KBM-7 (cell line): ENCODE results near the gene L1TD1.
"Not testable (repeated sequence)": the region's sequence is repeated elsewhere in the genome, so short reads cannot be mapped to it uniquely, and the experiment has no call there.

Experiments
- DNase-seq: peaks from one replicate; pipeline ENCODE4 v3.0.0-alpha.2; 2015
- in situ Hi-C: fragments of 300-500 bp; cut with MboI; formaldehyde crosslinking; loops from 2 replicates; pipeline ENCODE4 v1.14.3; 2020; ENCODE audit warnings: low sequenced_read_pairs, low pct_unique_long_range_greater_than_20kb, mixed read lengths

The L1TD1 gene

GRCh38 chr1:62230718-62231117, 36.1 kb downstream of the L1TD1 start:
- in situ Hi-C loops, result no loop called here
- DNase-seq, result no peak

GRCh38 chr1:62232871-62233278, 38.2 kb downstream of the L1TD1 start:
- in situ Hi-C loops, result no loop called here
- DNase-seq, result no peak

DNA sequence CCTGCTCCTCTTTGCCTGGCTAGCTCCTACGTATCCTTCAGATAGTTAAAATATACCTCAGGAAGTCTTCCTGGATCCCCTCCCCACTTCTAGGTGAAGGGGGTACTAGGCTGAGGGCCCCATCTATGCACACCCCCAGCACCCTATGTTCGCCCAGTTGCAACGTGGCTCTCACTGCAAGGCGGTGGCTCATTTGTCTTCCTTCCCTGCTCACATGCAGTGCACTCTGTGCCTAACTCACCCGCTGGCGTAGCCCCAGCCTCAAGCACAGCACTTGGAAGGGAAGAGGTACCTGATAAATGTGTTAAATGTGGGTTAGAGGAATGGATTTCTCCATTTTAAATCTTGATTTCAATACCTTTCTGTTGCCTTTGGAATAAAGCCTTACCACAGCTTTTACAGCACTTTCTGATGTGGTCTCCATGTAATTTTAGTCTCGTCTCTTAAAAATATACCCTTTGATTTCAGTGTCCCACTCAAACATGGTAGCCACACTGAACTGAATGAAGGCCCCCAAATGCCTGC, 39.3 kb downstream of the L1TD1 start:
- no peak for DNase-seq
- in situ Hi-C loops, result no loop called here

DNA sequence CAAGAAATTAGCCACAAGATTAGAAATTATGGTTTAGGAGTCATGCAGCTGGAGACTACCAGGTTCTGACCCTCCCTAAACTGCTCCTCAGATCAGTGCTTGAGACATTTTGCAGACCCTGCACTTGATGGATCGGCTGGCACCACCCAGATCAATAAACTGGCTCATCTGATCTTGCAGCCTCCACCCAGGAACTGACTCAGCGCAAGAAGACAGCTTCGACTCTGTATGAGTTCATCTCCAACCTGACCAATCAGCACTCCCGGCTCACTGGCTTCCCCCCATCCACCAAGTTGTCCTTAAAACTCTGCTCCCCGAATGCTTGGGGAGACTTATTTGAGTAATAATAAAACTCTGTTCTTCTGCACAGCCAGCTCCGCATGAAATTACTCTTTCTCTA, 40.0 kb downstream of the L1TD1 start:
- in situ Hi-C loops, result no loop called here
- no peak for DNase-seq

- no peak for DNase-seq
These were observed 40.9 kb downstream of the L1TD1 start for GRCh38 chr1:62235576-62235975.

DNA sequence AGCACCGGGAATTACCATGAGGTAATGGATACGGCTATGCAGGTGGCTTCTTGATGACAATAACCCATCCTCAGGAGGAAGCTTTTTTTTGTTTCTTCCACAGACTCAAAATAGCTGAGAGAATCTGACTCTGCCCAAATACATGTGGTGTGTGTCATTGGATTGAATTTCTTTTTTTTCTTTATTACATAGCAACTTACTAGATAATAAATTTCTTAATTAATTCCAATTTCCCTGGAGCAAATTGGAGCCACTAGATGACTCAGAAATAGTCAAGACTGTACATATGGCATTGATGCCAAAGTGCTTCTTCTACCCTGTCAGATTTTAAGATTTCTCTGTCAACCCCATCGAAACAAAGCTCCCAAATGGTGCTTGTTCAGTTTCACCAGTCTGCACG, 42.7 kb downstream of the L1TD1 start:
- in situ Hi-C loops, result no loop called here
- DNase-seq, result no peak

More at GRCh38 chr1:62235576-62235975, 40.9 kb downstream of the L1TD1 start:
- in situ Hi-C loops, result no loop called here

DNA sequence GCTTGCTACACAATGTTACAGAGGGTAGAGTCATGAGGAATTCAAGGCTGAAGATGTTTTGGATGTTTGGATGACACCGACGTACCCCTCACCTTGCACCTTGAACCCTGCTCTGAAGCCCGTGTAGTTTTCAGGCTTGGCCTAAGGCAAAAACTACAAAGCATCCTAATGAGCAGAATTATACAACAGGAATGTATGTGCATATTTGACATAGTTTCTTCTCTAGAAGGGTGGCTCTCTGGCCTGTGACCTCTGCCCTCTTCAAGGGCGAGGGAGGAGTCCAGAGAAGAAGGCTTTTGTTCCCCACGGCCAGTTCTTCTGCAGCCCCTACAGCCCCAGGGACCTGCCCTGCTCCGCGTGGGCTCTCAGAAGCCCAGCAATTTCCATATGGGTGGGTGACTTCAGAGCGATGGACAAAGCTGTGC, 43.3 kb downstream of the L1TD1 start:
- in situ Hi-C loops, result no loop called here
- DNase-seq, result no peak

GRCh38 chr1:62238507-62238906, 43.9 kb downstream of the L1TD1 start:
- DNase-seq, result no peak
- in situ Hi-C loops, result no loop called here

GRCh38 chr1:62239652-62240403, 45.2 kb downstream of the L1TD1 start:
- in situ Hi-C loops, DNase-seq: not testable (repeated sequence)

GRCh38 chr1:62240651-62241370, 46.2 kb downstream of the L1TD1 start:
- no peak for DNase-seq

DNA sequence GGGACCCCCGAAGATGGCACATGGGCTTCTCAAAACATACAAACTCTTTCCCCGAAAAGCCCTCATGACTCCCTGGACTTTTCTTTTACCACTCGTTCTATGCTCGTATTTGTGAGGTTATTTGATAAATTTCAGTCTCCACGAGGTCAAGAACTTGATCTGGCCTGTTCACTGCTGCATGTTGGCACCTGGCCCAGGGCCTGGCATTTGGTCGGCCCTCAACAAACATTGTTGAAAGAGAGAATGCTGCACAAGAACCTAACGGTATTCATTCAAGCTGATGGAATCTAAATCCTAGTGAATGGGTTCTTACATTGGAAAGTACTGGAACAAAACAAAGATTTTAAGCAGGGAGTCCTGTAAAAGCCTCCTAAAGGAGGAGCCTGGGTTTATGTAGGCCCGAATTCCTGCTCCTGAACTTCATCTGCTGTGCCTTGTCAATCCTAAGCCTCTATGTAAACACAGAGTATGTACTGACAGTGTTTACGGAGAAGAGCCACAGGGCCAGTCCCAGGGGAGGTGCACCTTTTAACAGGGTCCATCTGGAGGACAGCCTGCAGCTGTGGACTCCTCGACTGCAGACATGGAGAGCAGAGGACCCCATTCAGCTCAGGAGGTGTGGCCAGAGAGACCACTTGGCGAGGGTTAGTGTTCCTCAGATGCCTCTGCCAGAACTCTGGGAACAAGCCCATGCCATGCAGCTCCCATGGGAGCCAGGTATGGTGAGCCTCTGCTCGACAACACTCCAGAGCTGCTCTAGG, 46.9 kb downstream of the L1TD1 start:
- no peak for DNase-seq
- in situ Hi-C loops, result no loop called here

More at GRCh38 chr1:62240651-62241370, 46.2 kb downstream of the L1TD1 start:
- in situ Hi-C loops, result no loop called here

DNA sequence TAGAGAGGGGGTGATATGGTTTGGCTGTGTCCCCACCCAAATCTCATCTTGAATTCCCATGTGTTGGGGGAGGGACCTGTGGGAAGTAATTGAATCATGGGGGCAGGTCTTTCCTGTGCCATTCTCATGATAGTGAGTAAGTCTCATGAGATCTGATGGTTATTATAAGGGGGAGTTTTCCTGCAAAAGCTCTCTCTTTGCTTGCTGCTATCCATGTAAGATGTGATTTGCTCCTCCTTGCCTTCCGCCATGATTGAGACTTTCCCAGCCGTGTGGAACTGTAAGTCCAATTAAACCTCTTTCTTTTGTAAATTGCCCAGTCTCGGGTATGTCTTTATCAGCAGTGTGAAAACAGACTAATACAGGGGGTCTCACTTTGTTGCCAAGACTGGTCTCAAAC, 49.7 kb downstream of the L1TD1 start:
- DNase-seq, in situ Hi-C loops: not testable (repeated sequence)

- no peak for DNase-seq
- in situ Hi-C loops, result no loop called here
These were observed 50.6 kb downstream of the L1TD1 start for GRCh38 chr1:62245201-62245600.

DNA sequence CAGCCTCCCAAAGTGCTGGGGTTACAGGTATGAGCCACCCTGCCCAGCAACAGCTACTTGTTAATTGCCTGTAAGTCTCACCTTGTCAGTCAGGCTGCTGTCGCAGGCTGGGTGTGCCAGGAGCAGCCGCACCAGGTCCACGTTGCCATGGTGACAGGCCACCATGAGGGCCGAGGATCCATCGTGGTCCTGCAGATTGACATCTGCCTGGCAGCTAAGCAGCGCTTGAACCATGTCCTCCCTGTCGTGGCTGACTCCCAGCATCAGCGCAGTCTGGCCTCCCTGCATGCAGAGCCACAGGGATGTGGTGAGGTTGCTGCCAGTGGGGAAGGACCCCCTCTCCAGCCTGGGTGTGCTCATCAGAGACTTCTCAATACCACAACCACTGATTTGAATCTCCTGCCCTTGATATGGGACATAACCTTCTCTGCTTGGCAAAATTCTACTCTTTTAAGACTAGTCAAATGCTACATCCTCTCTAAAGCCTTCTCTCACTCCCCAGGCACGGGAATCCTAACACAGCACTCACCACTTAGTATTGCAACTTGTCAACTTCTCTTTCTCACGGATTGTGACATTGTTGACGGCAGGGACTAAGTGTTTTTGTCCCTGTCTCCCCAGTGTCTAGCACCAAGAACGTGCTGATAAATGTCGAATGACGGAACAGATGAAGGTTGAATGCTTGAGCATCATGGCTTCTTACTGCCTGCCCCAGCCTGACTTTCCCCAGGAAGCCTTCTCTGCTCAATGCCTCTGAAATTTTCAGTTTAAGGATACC, 52.9 kb downstream of the L1TD1 start:
- in situ Hi-C loops, result no loop called here

DNA sequence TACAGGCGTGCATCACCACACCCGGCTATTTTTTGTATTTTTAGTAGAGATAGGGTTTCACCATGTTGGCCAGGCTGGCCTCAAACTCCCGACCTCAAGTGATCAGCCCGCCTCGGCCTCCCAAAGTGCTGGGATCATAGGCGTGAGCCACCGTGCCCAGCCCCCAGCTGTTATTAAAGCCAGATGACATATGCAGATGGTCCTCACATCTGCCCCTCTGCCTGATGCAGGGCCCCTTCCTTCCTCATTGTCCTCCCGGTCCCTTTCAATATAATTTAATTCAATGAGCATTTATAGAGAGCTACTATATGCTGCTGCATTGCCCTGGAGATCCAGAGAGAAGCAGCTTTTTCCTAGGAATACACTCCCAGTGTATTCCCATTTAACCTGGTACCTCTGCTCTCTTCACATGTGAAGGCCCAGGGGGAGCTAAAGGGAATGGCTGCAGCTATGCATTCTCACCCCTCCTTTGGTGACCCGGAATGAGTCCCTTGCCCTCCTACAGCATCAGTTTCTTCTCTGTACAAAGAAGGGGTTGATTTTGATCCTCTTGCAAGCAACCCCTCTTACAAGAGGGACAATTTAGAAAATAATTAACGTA, 55.6 kb downstream of the L1TD1 start:
- in situ Hi-C loops, result no loop called here
- no peak for DNase-seq

More for the DNA sequence above, 52.9 kb downstream of the L1TD1 start:
- no peak for DNase-seq

- in situ Hi-C loops, result no loop called here
- no peak for DNase-seq
These were observed 64.9 kb downstream of the L1TD1 start for GRCh38 chr1:62259551-62259950.

DNA sequence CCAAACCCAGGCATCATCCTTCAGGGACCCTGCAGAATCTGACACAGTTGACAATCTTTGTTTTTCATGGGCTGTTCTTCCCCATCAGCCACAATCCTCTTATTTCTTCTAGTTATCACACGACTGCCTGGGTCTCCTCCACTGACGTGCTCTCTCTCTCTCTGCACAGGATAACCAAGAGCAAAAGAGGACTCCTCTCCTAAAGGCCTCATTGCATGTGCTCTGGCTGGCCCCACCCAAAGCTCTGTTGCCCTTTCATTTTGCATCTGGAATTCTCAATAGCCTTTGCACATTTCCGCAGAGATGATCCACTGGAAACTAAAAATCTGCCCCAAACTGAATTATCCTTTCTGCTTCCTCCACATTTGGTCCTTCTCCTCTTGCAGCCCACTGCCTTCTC, 66.0 kb downstream of the L1TD1 start:
- in situ Hi-C loops, result no loop called here
- DNase-seq, result no peak
